ENCODE measurements around the gene MRS2. TPM values are rescaled to one million over a fixed set of nuclear protein-coding genes. Genes with fewer than 3 reads are reported as not detected.

MRS2 gene
- total RNA-seq, 1 donor from 2014 or later, result 32.3 TPM

DNA sequence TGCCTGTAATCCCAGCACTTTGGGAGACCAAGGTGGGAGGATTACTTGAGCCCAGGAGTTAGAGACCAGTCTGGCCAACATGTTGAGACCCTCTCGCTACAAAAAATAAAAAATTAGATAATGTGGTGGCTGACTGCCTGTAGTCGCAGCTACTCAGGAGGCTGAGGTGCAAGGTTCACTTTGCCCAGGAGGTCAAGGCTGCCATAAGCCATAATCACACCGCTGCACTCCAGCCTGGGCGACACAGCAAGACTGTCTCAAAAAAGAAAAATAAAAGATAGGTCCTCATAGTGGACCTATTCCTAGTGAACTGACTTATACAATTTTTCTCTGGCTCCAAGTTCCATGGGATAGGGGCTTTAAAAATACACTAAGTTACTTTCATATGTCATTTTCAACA lies 41.9 kb downstream of the MRS2 start:
- H3K4me1 Mint-ChIP-seq, result no peaks in the 10 kb centered on the region
- no peaks in the 10 kb centered on the region for H3K36me3 ChIP-seq
- H3K4me3 Mint-ChIP-seq, result no peak overlapping the region
- no peaks in the 10 kb centered on the region for H3K27me3 Mint-ChIP-seq (ENCODE audit: insufficient read depth, low read depth)
- H3K27ac Mint-ChIP-seq, result no peak overlapping the region
- H3K9me3 Mint-ChIP-seq, result no peaks in the 10 kb centered on the region
- H3K36me3 Mint-ChIP-seq, result no peaks in the 10 kb centered on the region
- H3K79me2 ChIP-seq (ENCODE audit: low read depth), result no peaks in the 10 kb centered on the region
- H3K4me2 ChIP-seq, result no peak overlapping the region
- no peaks in the 10 kb centered on the region for H3K27me3 ChIP-seq
- H2AFZ ChIP-seq (replicated peaks), result no peak overlapping the region
- no peaks in the 10 kb centered on the region for H3F3A ChIP-seq (ENCODE audit: low read depth)
- no peak for DNase-seq (ENCODE audit: low spot score)
- H3K27ac ChIP-seq, result no peak overlapping the region
- H3K4me3 ChIP-seq, result no peak overlapping the region
- TF ChIP-seq EZH2 (IDR thresholded peaks at IDR 0.05) (no peak), EZH2phosphoT487 (IDR thresholded peaks at IDR 0.05) (no peak)
- TF ChIP-seq, protein P1, sequence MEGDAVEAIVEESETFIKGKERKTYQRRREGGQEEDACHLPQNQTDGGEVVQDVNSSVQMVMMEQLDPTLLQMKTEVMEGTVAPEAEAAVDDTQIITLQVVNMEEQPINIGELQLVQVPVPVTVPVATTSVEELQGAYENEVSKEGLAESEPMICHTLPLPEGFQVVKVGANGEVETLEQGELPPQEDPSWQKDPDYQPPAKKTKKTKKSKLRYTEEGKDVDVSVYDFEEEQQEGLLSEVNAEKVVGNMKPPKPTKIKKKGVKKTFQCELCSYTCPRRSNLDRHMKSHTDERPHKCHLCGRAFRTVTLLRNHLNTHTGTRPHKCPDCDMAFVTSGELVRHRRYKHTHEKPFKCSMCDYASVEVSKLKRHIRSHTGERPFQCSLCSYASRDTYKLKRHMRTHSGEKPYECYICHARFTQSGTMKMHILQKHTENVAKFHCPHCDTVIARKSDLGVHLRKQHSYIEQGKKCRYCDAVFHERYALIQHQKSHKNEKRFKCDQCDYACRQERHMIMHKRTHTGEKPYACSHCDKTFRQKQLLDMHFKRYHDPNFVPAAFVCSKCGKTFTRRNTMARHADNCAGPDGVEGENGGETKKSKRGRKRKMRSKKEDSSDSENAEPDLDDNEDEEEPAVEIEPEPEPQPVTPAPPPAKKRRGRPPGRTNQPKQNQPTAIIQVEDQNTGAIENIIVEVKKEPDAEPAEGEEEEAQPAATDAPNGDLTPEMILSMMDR (IDR thresholded peaks at IDR 0.05), result no peak
- no peaks in the 10 kb centered on the region for H3K9me3 ChIP-seq (ENCODE audit: low read depth)
- no peak overlapping the region for H3K9ac ChIP-seq
- H4K20me1 ChIP-seq (ENCODE audit: low read depth), result no peaks in the 10 kb centered on the region
- H3K4me1 ChIP-seq, result no peaks in the 10 kb centered on the region

DNA sequence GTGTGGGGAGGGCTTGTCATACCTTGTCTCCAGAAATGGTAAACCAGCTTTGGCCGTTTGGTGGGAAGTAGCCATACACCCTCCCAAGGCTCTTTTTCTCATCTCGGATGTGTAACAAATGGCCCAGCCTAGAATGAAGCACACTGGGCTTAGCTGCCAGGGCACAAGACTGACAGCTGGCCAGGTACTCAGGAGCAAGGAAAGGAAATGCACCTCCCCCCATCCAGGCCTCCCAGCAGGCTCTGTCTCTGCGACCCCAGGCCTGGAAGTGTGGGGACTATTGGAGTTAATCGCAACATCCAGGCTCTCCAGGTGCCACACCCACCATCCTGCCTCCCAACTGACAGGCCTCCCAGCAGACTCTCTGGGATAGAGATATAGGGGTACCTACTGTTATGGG lies 43.0 kb downstream of the MRS2 start:
- H3K27ac ChIP-seq, result no peak overlapping the region
- Mint-ChIP-seq H3K4me3 (no peak overlapping the region), H3K9me3 (no peaks in the 10 kb centered on the region), H3K36me3 (no peaks in the 10 kb centered on the region), H3K4me1 (no peaks in the 10 kb centered on the region), H3K27ac (no peak overlapping the region), H3K27me3 (ENCODE audit: insufficient read depth, low read depth) (no peaks in the 10 kb centered on the region)
- no peaks in the 10 kb centered on the region for H3K36me3 ChIP-seq
- TF ChIP-seq, protein P1 (IDR thresholded peaks at IDR 0.05), result no peak
- TF ChIP-seq EZH2 (IDR thresholded peaks at IDR 0.05) (no peak), EZH2phosphoT487 (IDR thresholded peaks at IDR 0.05) (no peak)
- no peak for DNase-seq (ENCODE audit: low spot score)
- no peaks in the 10 kb centered on the region for H4K20me1 ChIP-seq (ENCODE audit: low read depth)
- no peak overlapping the region for H2AFZ ChIP-seq (replicated peaks)
- H3K9me3 ChIP-seq (ENCODE audit: low read depth), result no peaks in the 10 kb centered on the region
- H3F3A ChIP-seq (ENCODE audit: low read depth), result no peaks in the 10 kb centered on the region
- no peak overlapping the region for H3K4me3 ChIP-seq
- no peaks in the 10 kb centered on the region for H3K27me3 ChIP-seq
- H3K79me2 ChIP-seq (ENCODE audit: low read depth), result no peaks in the 10 kb centered on the region
- H3K4me2 ChIP-seq, result no peak overlapping the region
- no peaks in the 10 kb centered on the region for H3K4me1 ChIP-seq
- H3K9ac ChIP-seq, result no peak overlapping the region

DNA sequence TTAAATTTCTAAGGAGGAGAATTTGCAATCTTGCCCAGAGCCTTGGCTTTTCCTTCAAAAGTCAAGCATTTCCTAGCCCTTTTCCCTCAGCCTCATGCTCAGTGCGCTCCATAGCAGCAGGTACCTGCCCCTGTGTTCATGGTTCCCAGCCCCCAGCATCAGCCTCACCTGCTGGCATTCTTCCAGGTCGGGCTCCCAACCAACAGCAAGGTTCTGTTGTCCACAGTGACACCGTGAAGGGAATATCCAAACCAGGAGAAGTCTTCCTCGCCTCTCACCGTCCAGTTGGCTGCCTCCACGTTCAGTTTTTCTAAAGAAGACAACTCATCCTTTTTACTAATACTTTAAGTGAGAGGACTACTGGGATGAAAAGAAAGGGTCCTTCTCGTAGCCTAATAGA lies 43.9 kb downstream of the MRS2 start:
- DNase-seq (ENCODE audit: low spot score), result no peak
- H3K27me3 Mint-ChIP-seq (ENCODE audit: insufficient read depth, low read depth), result no peaks in the 10 kb centered on the region
- Histone ChIP-seq H3K79me2 (ENCODE audit: low read depth) (no peaks in the 10 kb centered on the region), H3K9me3 (ENCODE audit: low read depth) (no peaks in the 10 kb centered on the region), H4K20me1 (ENCODE audit: low read depth) (no peaks in the 10 kb centered on the region), H3K27me3 (no peaks in the 10 kb centered on the region), H3K4me3 (no peak overlapping the region), H3K9ac (no peak overlapping the region), H3K4me1 (no peaks in the 10 kb centered on the region), H2AFZ (replicated peaks) (no peak overlapping the region), H3K4me2 (no peak overlapping the region), H3K27ac (no peak overlapping the region), H3F3A (ENCODE audit: low read depth) (no peaks in the 10 kb centered on the region), H3K36me3 (no peaks in the 10 kb centered on the region)
- no peak overlapping the region for H3K4me3 Mint-ChIP-seq
- H3K27ac Mint-ChIP-seq, result no peak overlapping the region
- no peaks in the 10 kb centered on the region for H3K9me3 Mint-ChIP-seq
- TF ChIP-seq, protein P1 (IDR thresholded peaks at IDR 0.05), result no peak
- no peak for TF ChIP-seq EZH2 (IDR thresholded peaks at IDR 0.05)
- no peak for TF ChIP-seq EZH2phosphoT487 (IDR thresholded peaks at IDR 0.05)
- H3K4me1 Mint-ChIP-seq, result no peaks in the 10 kb centered on the region
- H3K36me3 Mint-ChIP-seq, result no peaks in the 10 kb centered on the region
